Measurements from ENCODE around the gene CYP2E1.

DNA sequence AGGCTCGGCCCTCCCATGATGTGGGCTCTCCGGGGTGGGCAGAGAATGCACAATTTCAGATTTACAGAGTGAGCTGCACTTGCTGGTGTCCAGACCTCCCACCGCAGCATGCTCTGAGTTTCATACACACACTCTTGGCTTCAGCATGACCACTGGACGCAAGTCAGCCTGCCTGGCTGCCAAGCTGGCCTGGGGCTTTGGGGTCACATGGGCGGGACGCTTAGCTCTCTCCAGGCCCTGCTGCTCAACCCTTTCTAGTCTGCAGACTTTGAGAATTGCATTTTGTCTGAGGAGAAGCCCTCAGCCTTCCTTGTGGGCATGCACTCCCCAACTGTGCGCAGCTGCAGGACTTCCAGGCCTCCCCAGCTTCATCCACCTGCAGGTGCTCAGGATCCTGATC, 5.7 kb downstream of the CYP2E1 start:
- TF ChIP-seq POLR2AphosphoS5 (IDR thresholded peaks at IDR 0.05; ENCODE audit: low read depth, low read length), result no peak
- TF ChIP-seq TAF1 (IDR thresholded peaks at IDR 0.05; ENCODE audit: low read depth, low read length), result no peak
- TF ChIP-seq POLR2A (IDR thresholded peaks at IDR 0.05; ENCODE audit: low read depth, low read length), result no peak
- no peak for TF ChIP-seq POU2F2 (IDR thresholded peaks at IDR 0.05; ENCODE audit: low read depth, low read length)

All from GM12891 (cell line).